H1 (cell line): ENCODE data around the gene DAPK1. TPM values are rescaled to one million over a fixed set of nuclear protein-coding genes. Genes with fewer than 3 reads are reported as not detected.

Source experiments
- CTCF ChIA-PET: fragments of 300-600 bp; sonication (Branson Sonifier 250); formaldehyde crosslinking; loops from one replicate; lab custom pipeline; 2021; ENCODE audit not compliant: partially characterized antibody; lab: Charles Lee
- POLR2A ChIA-PET: fragments of 300-600 bp; sonication (Branson Sonifier 250); formaldehyde crosslinking; loops from one replicate; lab custom pipeline; 2021; ENCODE audit warnings: inconsistent platforms; ENCODE audit not compliant: partially characterized antibody; lab: Charles Lee
- DNase-seq, 2 experiments: peaks; one replicate each; pipeline versions ENCODE4 v3.0.0 to v3.0.0-alpha.2; 2010 to 2022; ENCODE audit warnings: low spot score in 2 of 2, low read depth in 1 of 2, mixed read lengths in 1 of 2
- FAIRE-seq: peaks from 2 replicates; lab custom pipeline; 2011; peaks lifted over from hg19 to GRCh38; lab: Jason Lieb, UNC
- H2AFZ ChIP-seq: 2 replicates; pipeline ENCODE4 v1.8.1; 2012; ENCODE audit warnings: low read length, inconsistent platforms
- H2AK5ac ChIP-seq: 2 replicates; pipeline ENCODE4 v1.6.1; 2013; ENCODE audit warnings: low read depth, low read length
- H2BK120ac ChIP-seq: replicated peaks from 2 replicates; pipeline ENCODE3; 2013; ENCODE audit warnings: low read depth, low read length, inconsistent platforms
- H2BK12ac ChIP-seq: 2 replicates; pipeline ENCODE4 v1.6.1; 2013; ENCODE audit warnings: low read depth, low read length
- H2BK15ac ChIP-seq: 2 replicates; pipeline ENCODE4 v1.6.1; 2013; ENCODE audit warnings: low read length
- H2BK20ac ChIP-seq: 2 replicates; pipeline ENCODE4 v1.6.1; 2013; ENCODE audit warnings: low read length
- H2BK5ac ChIP-seq: 2 replicates; pipeline ENCODE4 v1.6.1; 2013; ENCODE audit warnings: low read depth, low read length
- H3K14ac ChIP-seq: 2 replicates; pipeline ENCODE4 v1.6.1; 2013; ENCODE audit warnings: inconsistent platforms; ENCODE audit not compliant: insufficient read length
- H3K18ac ChIP-seq: 2 replicates; pipeline ENCODE4 v1.6.1; 2013; ENCODE audit warnings: low read length; ENCODE audit errors: extremely low read depth
- H3K23ac ChIP-seq: 2 replicates; pipeline ENCODE4 v1.6.1; 2013; ENCODE audit warnings: inconsistent platforms; ENCODE audit not compliant: insufficient read length
- H3K23me2 ChIP-seq: 2 replicates; pipeline ENCODE4 v1.6.1; 2013; ENCODE audit warnings: low read depth, low read length
- H3K27ac ChIP-seq: 2 replicates; pipeline ENCODE4 v1.6.1; 2011; ENCODE audit warnings: low read depth, low read length, inconsistent platforms
- H3K27me3 ChIP-seq, 4 experiments: replicated peaks in 1 of 4; 1 replicate in 1 of 4; 2 replicates in 3 of 4; pipeline versions ENCODE4 v1.6.1 to v1.8.1; 2011 to 2013; ENCODE audit warnings: low read length in 3 of 4, mild to moderate bottlenecking in 3 of 4, inconsistent platforms in 2 of 4, mixed read lengths in 2 of 4, moderate library complexity in 1 of 4; ENCODE audit not compliant: control insufficient read depth in 3 of 4, insufficient read depth in 3 of 4; ENCODE audit errors: extremely low read depth in 1 of 4
- H3K36me3 ChIP-seq, 4 experiments: 2 replicates each; pipeline versions ENCODE4 v1.6.1 to v1.8.1; 2011 to 2013; ENCODE audit warnings: mild to moderate bottlenecking in 4 of 4, low read length in 3 of 4, moderate library complexity in 2 of 4, control low read depth in 1 of 4, inconsistent platforms in 1 of 4; ENCODE audit not compliant: insufficient read depth in 4 of 4, control insufficient read depth in 2 of 4
- H3K4ac ChIP-seq: replicated peaks from 2 replicates; pipeline ENCODE3; 2013; ENCODE audit warnings: low read length, low read depth, mixed read lengths, inconsistent platforms; ENCODE audit not compliant: insufficient read length
- H3K4me1 ChIP-seq, 4 experiments: replicated peaks in 1 of 4; 1 replicate in 1 of 4; 2 replicates in 3 of 4; pipeline versions ENCODE4 v1.6.1 to v1.8.1; 2011 to 2013; ENCODE audit warnings: low read length in 3 of 4, inconsistent platforms in 2 of 4, mixed read lengths in 1 of 4; ENCODE audit not compliant: insufficient read depth in 4 of 4, control insufficient read depth in 3 of 4
- H3K4me2 ChIP-seq, 2 experiments: 2 replicates each; pipeline versions ENCODE4 v1.6.1 to v1.8.1; 2011 to 2013; ENCODE audit warnings: low read depth in 2 of 2, low read length in 2 of 2, control low read depth in 1 of 2, inconsistent platforms in 1 of 2, mild to moderate bottlenecking in 1 of 2; ENCODE audit not compliant: insufficient read depth in 1 of 2
- H3K4me3 ChIP-seq, 4 experiments: fragments of 200-600, 300-600 bp in 1 of 4; sonication (generic), shearing (Covaris generic), sonication (Bioruptor Twin) in 1 of 4; 2 replicates each; pipeline versions ENCODE4 v1.5.1 to v1.8.1; 2011 to 2016; ENCODE audit warnings: low read length in 4 of 4, low read depth in 3 of 4, control low read depth in 2 of 4, inconsistent platforms in 2 of 4, mild to moderate bottlenecking in 2 of 4, mixed read lengths in 1 of 4, moderate library complexity in 1 of 4; ENCODE audit not compliant: insufficient read depth in 2 of 4; ENCODE audit errors: extremely low read depth in 1 of 4
- H3K56ac ChIP-seq: replicated peaks from 2 replicates; pipeline ENCODE3; 2013; ENCODE audit warnings: low read depth, mild to moderate bottlenecking, mixed read lengths, low read length, inconsistent platforms; ENCODE audit not compliant: insufficient read length
- H3K79me1 ChIP-seq: 2 replicates; pipeline ENCODE4 v1.6.1; 2013; ENCODE audit warnings: low read depth, low read length, control low read depth
- H3K79me2 ChIP-seq, 2 experiments: 2 replicates each; pipeline versions ENCODE4 v1.6.1 to v1.8.1; 2012 to 2013; ENCODE audit warnings: low read length in 2 of 2, mild to moderate bottlenecking in 2 of 2, inconsistent platforms in 1 of 2; ENCODE audit not compliant: insufficient read depth in 2 of 2, control insufficient read depth in 1 of 2
- H3K9ac ChIP-seq, 4 experiments: replicated peaks in 1 of 4; 1 replicate in 1 of 4; 2 replicates in 3 of 4; pipeline versions ENCODE4 v1.6.1 to v1.8.1; 2011 to 2013; ENCODE audit warnings: low read depth in 3 of 4, low read length in 3 of 4, control low read depth in 2 of 4, mild to moderate bottlenecking in 2 of 4, moderate library complexity in 2 of 4, inconsistent platforms in 1 of 4; ENCODE audit errors: extremely low read depth in 1 of 4
- H3K9me3 ChIP-seq, 2 experiments: 2 replicates each; pipeline versions ENCODE4 v1.6.1 to v1.8.1; 2012 to 2013; ENCODE audit warnings: mild to moderate bottlenecking in 2 of 2, moderate library complexity in 2 of 2, control low read depth in 1 of 2, inconsistent platforms in 1 of 2, low read depth in 1 of 2, low read length in 1 of 2, mixed read lengths in 1 of 2; ENCODE audit not compliant: insufficient read depth in 2 of 2
- H4K20me1 ChIP-seq, 2 experiments: replicated peaks in 1 of 2; 2 replicates each; pipeline versions ENCODE3 to v1.8.1; 2011 to 2013; ENCODE audit warnings: inconsistent platforms in 2 of 2, low read length in 2 of 2, mild to moderate bottlenecking in 1 of 2; ENCODE audit not compliant: insufficient read depth in 2 of 2, control insufficient read depth in 1 of 2
- H4K5ac ChIP-seq: 2 replicates; pipeline ENCODE4 v1.6.1; 2013; ENCODE audit warnings: low read length, low read depth, mixed read lengths, inconsistent platforms; ENCODE audit not compliant: insufficient read length
- H4K8ac ChIP-seq: 2 replicates; pipeline ENCODE4 v1.8.0; 2013; ENCODE audit warnings: mild to moderate bottlenecking, moderate library complexity, low read length, inconsistent platforms; ENCODE audit not compliant: insufficient read depth; ENCODE audit errors: extremely low read depth
- H4K91ac ChIP-seq: replicated peaks from 2 replicates; pipeline ENCODE3; 2013; ENCODE audit warnings: low read length, mixed read lengths, inconsistent platforms; ENCODE audit not compliant: insufficient read length
- ASH2L ChIP-seq: fragments of 200-600, 300-600 bp; sonication (generic); IDR thresholded peaks from one replicate; pipeline ENCODE4 v1.7.1; 2017; ENCODE audit warnings: low read length
- BCL11A ChIP-seq, 2 experiments: IDR thresholded peaks; one replicate each; pipeline ENCODE4 v1.6.1; 2011; ENCODE audit warnings: low read depth in 2 of 2, low read length in 2 of 2, mild to moderate bottlenecking in 2 of 2
- CBX5 ChIP-seq: fragments of 300-800, 300-1000 bp; sonication (generic); IDR thresholded peaks from 2 replicates; pipeline ENCODE4 v1.7.1; 2016; ENCODE audit warnings: antibody characterized with exemption, low read length, low read depth
- CHD1 ChIP-seq: IDR thresholded peaks from 2 replicates; pipeline ENCODE4 v1.6.1; 2012; ENCODE audit warnings: low read depth, low read length, improper control_type of control experiment
- CREB1 ChIP-seq: IDR thresholded peaks from 2 replicates; pipeline ENCODE4 v1.6.1; 2012; ENCODE audit warnings: inconsistent platforms
- GABPA ChIP-seq: IDR thresholded peaks from 2 replicates; pipeline ENCODE4 v1.6.1; 2011; ENCODE audit warnings: mild to moderate bottlenecking, low read length, moderate library complexity, borderline replicate concordance; ENCODE audit not compliant: insufficient read depth
- JUND ChIP-seq: IDR thresholded peaks from 2 replicates; pipeline ENCODE4 v1.6.1; 2011; ENCODE audit warnings: mild to moderate bottlenecking, improper control_type of control experiment, low read length
- KDM1A ChIP-seq: fragments of 200-600, 300-600 bp; sonication (generic); IDR thresholded peaks from 2 replicates; pipeline ENCODE4 v1.7.1; 2016; ENCODE audit warnings: mild to moderate bottlenecking, low read length, borderline replicate concordance
- PHF8 ChIP-seq: fragments of 200-600 bp; sonication (generic); conservative IDR thresholded peaks from 2 replicates; pipeline ENCODE4 v1.7.1; 2012; ENCODE audit warnings: low read depth, mild to moderate bottlenecking, inconsistent platforms, low read length, moderate library complexity
- SAP30 ChIP-seq: fragments of 300-600 bp; sonication (generic); IDR thresholded peaks from 2 replicates; pipeline ENCODE4 v1.7.1; 2012; ENCODE audit warnings: low read length, moderate library complexity, mild to moderate bottlenecking, inconsistent platforms; ENCODE audit not compliant: insufficient read depth, insufficient replicate concordance
- SRF ChIP-seq: IDR thresholded peaks from 2 replicates; pipeline ENCODE4 v1.6.1; 2011; ENCODE audit warnings: mild to moderate bottlenecking, low read depth, low read length, moderate library complexity
- TAF7 ChIP-seq: optimal IDR thresholded peaks from 2 replicates; pipeline ENCODE3; 2011; ENCODE audit warnings: low read depth, mild to moderate bottlenecking, inconsistent platforms, low read length, moderate library complexity, borderline replicate concordance
- TBP ChIP-seq: IDR thresholded peaks from 2 replicates; pipeline ENCODE4 v1.6.1; 2011; ENCODE audit warnings: low read depth, low read length, improper control_type of control experiment
- TEAD4 ChIP-seq: IDR thresholded peaks from 2 replicates; pipeline ENCODE4 v1.6.1; 2012; ENCODE audit warnings: low read depth, low read length, inconsistent platforms, mixed read lengths
- ZNF274 ChIP-seq: IDR thresholded peaks from 2 replicates; pipeline ENCODE4 v1.7.0; 2012; ENCODE audit warnings: low read length, borderline replicate concordance; ENCODE audit errors: extremely low read depth
- WGBS, 2 experiments: shearing (Covaris generic) in 1 of 2; methylation state at CpG; one replicate each; pipeline versions ENCODE4 v1.1.6 to v1.1.7; 2013 to 2015; ENCODE audit warnings: low lambda C conversion rate in 2 of 2, mixed read lengths in 2 of 2, inconsistent platforms in 1 of 2, low coverage in 1 of 2, missing lambda C conversion rate in 1 of 2; ENCODE audit not compliant: insufficient replicate concordance in 2 of 2, insufficient coverage in 1 of 2, insufficient read length in 1 of 2; ENCODE audit errors: extremely low coverage in 1 of 2, missing lambda C conversion rate in 1 of 2; 5-methylcytosine and 5-hydroxymethylcytosine counted together
- polyA plus RNA-seq, 7 experiments: library from polyadenylated mRNA; depleted of rRNA in 3 of 7; stranded (reverse) in 5 of 7; unstranded in 2 of 7; fragments of >200 nt in 5 of 7; fragments of 200-250 nt in 2 of 7; gene quantifications; 1 replicate in 5 of 7; 2 replicates in 1 of 7; 4 replicates in 1 of 7; pipeline versions ENCODE4 v1.2.1 to v1.2.3, GENCODE V29; 2011 to 2013; ENCODE audit warnings: missing spikeins in 2 of 7, mixed read lengths in 2 of 7
- total RNA-seq: library from RNA; stranded (reverse); fragmentation: NEBNext Ultra II Directional; extraction: Animal tissue kit (Norgen Biotek cat#: 25700); gene quantifications from 2 replicates; pipeline ENCODE4 v1.2.1, GENCODE V29; 2021

DAPK1 gene
- total and polyA plus RNA-seq, 2 of the 8 experiments (the other 6 are each of a cell fraction or from before 2014, with no cell fraction given) = 62.4 to 131 TPM

- Histone ChIP-seq H3K56ac (no peak overlapping the region), H3K27ac (no peak overlapping the region), H3K4ac (no peak overlapping the region), H3K4me2 (no peak overlapping the region), H2AK5ac (no peak overlapping the region), H3K36me3 (no peaks in the 10 kb centered on the region), H4K5ac (no peak overlapping the region), H3K14ac (no peak overlapping the region), H4K8ac (no peak overlapping the region), H3K79me2 (no peaks in the 10 kb centered on the region), H2AFZ (no peak overlapping the region), H2BK120ac (no peak overlapping the region), H2BK15ac (no peak overlapping the region), H3K18ac (no peak overlapping the region), H3K4me3 (no peak overlapping the region), H3K4me1 (no peaks in the 10 kb centered on the region), H3K9me3 (peaks cover 3 to 7% of the 10 kb centered on the region in 2 experiments; a peak in 1 of 4 replicates), H3K23ac (no peak overlapping the region), H2BK5ac (no peak overlapping the region), H2BK20ac (no peak overlapping the region), H4K20me1 (no peaks in the 10 kb centered on the region), H3K27me3 (no peaks in the 10 kb centered on the region), H3K23me2 (no peaks in the 10 kb centered on the region), H2BK12ac (no peak overlapping the region), H4K91ac (no peak overlapping the region), H3K79me1 (no peaks in the 10 kb centered on the region), H3K9ac (no peak overlapping the region)
- POLR2A ChIA-PET = interaction anchor here (0.8 to 0.9 kb wide), 2 partner anchors 11 to 15 kb away, joined by 3 read pairs; no protein-coding TSS in a partner anchor
- 86% methylated on average over 3 of the region's 3 CpGs; no CpG with 5 or more reads in 1 of the 2 experiments for WGBS, 2 experiments
- FAIRE-seq (no peak), DNase-seq (no peak)
- CTCF ChIA-PET = interaction anchor here (0.8 to 1.0 kb wide), 3 partner anchors 13 to 61 kb away, joined by 3 read pairs; partner anchors contain the start of gene CTSL
- TF ChIP-seq PHF8 (no peak), BCL11A (IDR thresholded peaks at IDR 0.05; ENCODE audit: low read depth in 2 of 2, low read length in 2 of 2) (no peak), SAP30 (no peak), CREB1 (no peak), SRF (no peak), ASH2L (no peak), KDM1A (no peak), GABPA (no peak), TAF7 (no peak), JUND (no peak), CBX5 (no peak), ZNF274 (no peak), CHD1 (no peak), TEAD4 (no peak), TBP (no peak)
These were observed 241.9 kb downstream of the DAPK1 start for GRCh38 chr9:87739546-87739945.
